SH-SY5Y (cell line): ENCODE data around the gene STK17B.

Source experiments
- GATA2 ChIP-seq: IDR thresholded peaks from 2 replicates; pipeline ENCODE4 v1.6.1; 2011; ENCODE audit warnings: mild to moderate bottlenecking, low read depth, low read length
- GATA3 ChIP-seq: IDR thresholded peaks from 2 replicates; pipeline ENCODE4 v1.6.1; 2011; ENCODE audit warnings: low read depth, mild to moderate bottlenecking, low read length, moderate library complexity

STK17B gene

DNA sequence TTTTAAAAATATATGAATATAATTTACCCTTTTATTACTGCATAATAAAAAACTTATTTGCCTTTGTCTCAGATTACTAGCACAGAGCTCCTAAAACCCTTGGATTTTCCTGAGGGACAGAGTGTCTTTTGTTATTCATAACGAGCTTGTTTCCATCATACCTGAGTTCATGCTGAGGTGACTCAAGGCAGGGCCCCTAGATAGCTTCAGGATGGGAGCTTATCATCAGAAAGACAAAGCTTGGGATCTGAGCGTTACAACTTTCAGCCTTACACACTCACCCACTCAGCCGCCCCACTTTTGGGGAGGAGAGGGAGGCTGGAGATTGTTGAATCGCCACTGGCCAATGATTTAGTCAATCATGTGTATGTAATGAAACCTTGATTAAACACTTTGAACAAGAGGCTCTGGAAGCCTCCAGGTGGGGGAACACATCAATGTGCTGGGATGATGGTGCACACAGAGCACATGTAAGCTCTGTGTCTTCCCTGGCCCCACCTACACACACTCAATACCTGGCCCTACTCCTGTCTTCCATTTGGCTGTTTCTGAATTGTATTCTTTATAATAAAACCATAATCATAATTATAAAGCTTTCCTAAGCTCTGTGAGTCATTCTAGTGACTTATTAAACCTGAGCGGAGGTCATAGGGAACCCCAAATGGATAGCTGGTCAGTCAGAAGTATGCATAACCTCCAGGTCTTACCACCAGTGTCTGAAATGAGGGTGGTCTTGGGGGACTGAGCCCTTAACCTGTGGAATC, 74.2 kb downstream of the STK17B start:
- no peak for TF ChIP-seq GATA2

DNA sequence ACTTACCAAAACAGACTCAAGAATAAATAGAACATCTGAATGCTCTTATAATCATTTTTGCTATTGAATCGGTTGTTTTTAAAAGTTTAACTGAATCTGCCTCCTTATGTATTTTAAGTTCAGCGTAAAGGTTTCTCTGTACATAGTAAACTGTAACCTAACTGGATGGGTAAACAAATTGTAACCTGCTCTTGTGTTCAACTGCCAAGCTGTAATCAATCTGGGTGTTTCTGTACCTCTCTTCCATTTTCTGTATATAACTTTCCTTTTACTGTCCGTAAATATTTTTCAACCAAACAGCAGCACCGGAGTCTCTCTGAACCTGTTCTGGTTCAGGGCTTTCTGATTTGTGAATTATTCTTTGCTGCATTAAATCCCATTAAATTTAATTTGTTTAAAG, 75.1 kb downstream of the STK17B start:
- TF ChIP-seq GATA2 (no peak), GATA3 (no peak)

DNA sequence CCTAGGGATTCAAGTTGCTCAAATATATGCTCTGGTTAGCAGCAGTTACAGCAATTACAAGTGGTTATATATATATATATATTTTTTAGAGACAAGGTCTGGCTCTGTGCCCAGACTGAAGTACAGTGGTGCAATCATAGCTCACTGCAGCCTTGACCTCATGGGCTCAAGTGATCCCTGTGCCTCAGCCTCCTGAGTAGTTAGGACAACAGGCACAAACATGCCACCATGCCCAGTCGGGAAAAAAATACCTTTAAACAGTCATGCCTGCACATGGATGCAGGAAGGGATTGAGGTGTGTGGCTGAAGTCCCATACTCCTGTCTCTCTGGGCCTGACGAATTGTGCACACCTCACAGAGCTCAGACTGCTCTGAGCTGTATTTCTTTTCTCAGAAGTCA, 83.2 kb downstream of the STK17B start:
- no peak for TF ChIP-seq GATA2
- no peak for TF ChIP-seq GATA3

DNA sequence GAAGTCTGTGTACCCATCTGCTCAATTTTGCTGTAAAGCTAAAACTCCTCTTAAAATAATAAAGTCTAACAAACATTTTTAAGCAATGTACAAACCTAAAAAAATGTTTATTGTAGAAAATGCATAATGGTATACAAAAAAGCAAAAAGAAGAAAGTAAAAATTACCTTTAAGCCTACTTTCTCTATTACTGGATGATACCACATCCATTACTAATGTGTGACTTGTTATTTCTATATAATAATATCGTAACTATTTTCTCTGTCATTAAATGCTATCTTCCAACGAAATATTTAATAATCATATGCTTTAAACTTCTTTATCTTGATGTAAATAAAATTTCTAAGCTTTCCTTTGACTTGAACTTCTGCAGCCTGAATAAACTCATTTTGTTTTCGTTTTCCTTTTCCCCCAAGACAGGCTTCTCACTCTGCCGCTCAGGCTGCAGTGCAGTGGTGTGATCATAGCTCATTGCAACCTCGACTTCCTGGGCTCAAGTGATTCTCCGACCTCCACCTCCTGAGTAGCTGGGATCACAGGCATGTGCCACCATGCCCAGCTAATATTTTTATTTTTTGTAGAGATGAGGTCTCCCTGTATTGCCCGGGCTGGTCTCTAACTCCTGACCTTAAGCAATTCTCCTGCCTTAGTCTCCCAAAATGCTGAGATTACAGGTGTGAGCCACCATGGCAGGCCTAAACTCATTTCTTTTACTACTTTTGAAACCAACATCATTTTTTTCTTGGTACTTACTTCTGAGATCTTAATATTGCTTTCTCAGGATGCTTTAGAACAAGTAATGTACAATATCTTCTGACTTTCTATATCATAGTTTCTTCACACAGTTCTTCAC, 84.6 kb downstream of the STK17B start:
- TF ChIP-seq GATA3: no peak
- TF ChIP-seq GATA2: no peak

DNA sequence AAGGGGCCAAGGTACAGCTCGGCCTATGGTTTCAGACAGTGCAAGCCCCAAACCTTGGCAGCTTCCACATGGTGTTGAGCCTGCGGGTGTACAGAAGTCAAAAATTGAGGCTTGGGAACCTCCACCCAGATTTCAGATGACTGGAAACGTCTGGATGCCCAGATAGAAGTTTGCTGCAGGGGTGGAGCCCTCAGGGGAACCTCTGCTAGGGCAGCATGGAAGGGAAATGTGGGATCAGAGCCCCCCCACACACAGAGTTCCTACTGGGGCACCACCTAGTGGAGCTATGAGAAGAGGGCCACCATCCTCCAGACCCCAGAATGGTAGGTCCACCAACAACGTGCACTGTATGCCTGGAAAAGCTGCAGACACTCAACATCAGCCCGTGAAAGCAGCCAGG, 87.8 kb downstream of the STK17B start:
- TF ChIP-seq GATA3 (no peak), GATA2 (no peak)
